OCI-LY1 (cell line): ENCODE measurements around the gene MORC3.

Experiments used
- CTCF ChIP-seq: fragments of 200-600 bp; sonication (generic), shearing (Covaris generic); IDR thresholded peaks from 2 replicates; pipeline ENCODE4 v1.5.1; 2017; ENCODE audit warnings: mild to moderate bottlenecking, antibody characterized with exemption, low read length, moderate library complexity, mixed read lengths
- EZH2 ChIP-seq: fragments of 200-600 bp; sonication (generic), shearing (Covaris generic); IDR thresholded peaks from 2 replicates; pipeline ENCODE4 v1.8.0; 2017; ENCODE audit warnings: borderline replicate concordance, mixed run types, mild to moderate bottlenecking, antibody characterized with exemption, low read length, moderate library complexity, mixed read lengths

- TF ChIP-seq CTCF (no peak), EZH2 (no peak)
These were observed 31.2 kb upstream of the MORC3 start for GRCh38 chr21:36288651-36289243.
